ENCODE results near the gene HYOU1. TPM values are rescaled to one million over a fixed set of nuclear protein-coding genes. Genes with fewer than 3 reads are reported as not detected.

Gene HYOU1
- polyA plus RNA-seq, 1 of the 3 experiments (the other 2 are of a cell fraction): 90.8 TPM

- H3F3A ChIP-seq (replicated peaks; ENCODE audit: insufficient read depth): no peaks in the 10 kb centered on the region
- no peaks in the 10 kb centered on the region for H3K9me3 ChIP-seq
- ChIA-PET CTCF (interaction anchor here (1.1 to 1.5 kb wide), 2 partner anchors 11 to 47 kb away, joined by 3 read pairs; no protein-coding TSS in a partner anchor), POLR2A (interaction anchor here (1.4 kb wide), 1 partner anchor 8 kb away, joined by 4 read pairs; no protein-coding TSS in a partner anchor)
- no peak overlapping the region for H2AFZ ChIP-seq (ENCODE audit: low read depth)
- no peak overlapping the region for H3K4me3 ChIP-seq (ENCODE audit: low read depth in 2 of 2, low read length in 1 of 2)
- WGBS (ENCODE audit: low lambda C conversion rate): 77% methylated on average over 5 of the region's 5 CpGs
- H3K27me3 ChIP-seq (ENCODE audit: insufficient read depth): no peaks in the 10 kb centered on the region
- H3K9me2 ChIP-seq: no peaks in the 10 kb centered on the region
- no peak overlapping the region for H3K4me2 ChIP-seq
- H3K79me2 ChIP-seq (ENCODE audit: insufficient read depth): no peaks in the 10 kb centered on the region
- no peak overlapping the region for H3K9ac ChIP-seq
- no peak overlapping the region for H3K27ac ChIP-seq (ENCODE audit: low read depth in 2 of 2, low read length in 1 of 2)
- TF ChIP-seq ZBTB33 (IDR thresholded peaks at IDR 0.05; ENCODE audit: borderline replicate concordance, low read depth) (no peak), FOXM1 (IDR thresholded peaks at IDR 0.05; ENCODE audit: low read depth) (no peak), EP300 (IDR thresholded peaks at IDR 0.05; ENCODE audit: borderline replicate concordance in 1 of 2, low read depth in 1 of 2, low read length in 1 of 2) (no peak), TEAD4 (IDR thresholded peaks at IDR 0.05; ENCODE audit: borderline replicate concordance, insufficient read depth) (no peak), SMC3 (IDR thresholded peaks at IDR 0.05; ENCODE audit: low read depth, low read length) (no peak), CTCF (IDR thresholded peaks at IDR 0.05) (no peak), USF1 (IDR thresholded peaks at IDR 0.05; ENCODE audit: borderline replicate concordance, low read depth) (no peak), GABPA (IDR thresholded peaks at IDR 0.05; ENCODE audit: low read depth) (no peak)
- no peak for DNase-seq
- no peaks in the 10 kb centered on the region for H3K36me3 ChIP-seq (replicated peaks in 1 of 2; ENCODE audit: control insufficient read depth in 1 of 2, insufficient read depth in 2 of 2, low read length in 1 of 2)
- no peaks in the 10 kb centered on the region for H4K20me1 ChIP-seq (ENCODE audit: insufficient read depth)
- H3K4me1 ChIP-seq (ENCODE audit: control insufficient read depth in 1 of 2, insufficient read depth in 2 of 2, low read depth in 1 of 2, low read length in 1 of 2): no peaks in the 10 kb centered on the region
Observed at GRCh38 chr11:119038884-119039283, 18.1 kb downstream of the HYOU1 start.

- H3K9ac ChIP-seq: no peak overlapping the region
- CTCF ChIA-PET: no interaction called here
- no peak overlapping the region for H3K4me3 ChIP-seq (ENCODE audit: low read depth in 2 of 2, low read length in 1 of 2)
- H4K20me1 ChIP-seq (ENCODE audit: insufficient read depth): no peaks in the 10 kb centered on the region
- no peaks in the 10 kb centered on the region for H3K9me2 ChIP-seq
- H3K36me3 ChIP-seq (replicated peaks in 1 of 2; ENCODE audit: control insufficient read depth in 1 of 2, insufficient read depth in 2 of 2, low read length in 1 of 2): no peaks in the 10 kb centered on the region
- no peak overlapping the region for H2AFZ ChIP-seq (ENCODE audit: low read depth)
- no peaks in the 10 kb centered on the region for H3K79me2 ChIP-seq (ENCODE audit: insufficient read depth)
- no peaks in the 10 kb centered on the region for H3F3A ChIP-seq (replicated peaks; ENCODE audit: insufficient read depth)
- no peak overlapping the region for H3K27ac ChIP-seq (ENCODE audit: low read depth in 2 of 2, low read length in 1 of 2)
- no peak overlapping the region for H3K4me2 ChIP-seq
- WGBS (ENCODE audit: low lambda C conversion rate): 76% methylated on average over 3 of the region's 3 CpGs
- no peak for DNase-seq
- H3K4me1 ChIP-seq (ENCODE audit: control insufficient read depth in 1 of 2, insufficient read depth in 2 of 2, low read depth in 1 of 2, low read length in 1 of 2): peaks cover 2 to 3% of the 10 kb centered on the region in 2 experiments; a peak in 2 of 4 replicates
- POLR2A ChIA-PET: interaction anchor here (0.7 kb wide), 1 partner anchor 378 kb away, joined by 3 read pairs; no protein-coding TSS in a partner anchor
- H3K9me3 ChIP-seq: no peaks in the 10 kb centered on the region
- H3K27me3 ChIP-seq (ENCODE audit: insufficient read depth): no peaks in the 10 kb centered on the region
- TF ChIP-seq REST (IDR thresholded peaks at IDR 0.05; ENCODE audit: low read depth, low read length): no peak
- no peak for TF ChIP-seq FOXJ3 (CRISPR knock-in tag; IDR thresholded peaks at IDR 0.05)
- no peak for TF ChIP-seq TCF12 (IDR thresholded peaks at IDR 0.05)
- no peak for TF ChIP-seq GABPA (IDR thresholded peaks at IDR 0.05; ENCODE audit: low read depth)
- no peak for TF ChIP-seq RCOR1 (IDR thresholded peaks at IDR 0.05; ENCODE audit: low read length)
- no peak for TF ChIP-seq JUND (IDR thresholded peaks at IDR 0.05)
- TF ChIP-seq IRF3 (IDR thresholded peaks at IDR 0.05; ENCODE audit: low read depth, low read length): no peak
- TF ChIP-seq RAD21 (IDR thresholded peaks at IDR 0.05; ENCODE audit: low read length): no peak
- TF ChIP-seq CHD2 (IDR thresholded peaks at IDR 0.05; ENCODE audit: low read length, partially characterized antibody): no peak
- no peak for TF ChIP-seq ZBTB33 (IDR thresholded peaks at IDR 0.05; ENCODE audit: borderline replicate concordance, low read depth)
Observed at GRCh38 chr11:119034813-119035212, 22.2 kb downstream of the HYOU1 start.
